Panc1 (cell line): ENCODE data around the gene EFCAB10. TPM values are rescaled to one million over a fixed set of nuclear protein-coding genes. Genes with fewer than 3 reads are reported as not detected.

Source experiments
- ATAC-seq: fragments of 200-7000 bp; cut with Tn5 transposase; 2 replicates; pipeline ENCODE4 v1.9.1; 2020; ENCODE audit warnings: mild to moderate bottlenecking, moderate library complexity
- BruUV-seq: library from RNA; stranded (reverse); fragments of 400-500 nt; replicated peaks from 2 replicates; lab custom pipeline; 2021; lab: Mats Ljungman, UMichigan
- CTCF ChIA-PET: fragments of 300-600 bp; sonication (Branson Sonifier 250); formaldehyde crosslinking; loops from one replicate; lab custom pipeline; 2022; ENCODE audit warnings: antibody characterized with exemption; lab: Charles Lee
- POLR2A ChIA-PET: fragments of 300-600 bp; sonication (Branson Sonifier 250); formaldehyde crosslinking; loops from one replicate; lab custom pipeline; 2022; ENCODE audit warnings: antibody characterized with exemption; lab: Charles Lee
- DNase-seq: peaks from one replicate; pipeline ENCODE4 v3.0.0-alpha.2; 2010; ENCODE audit warnings: low read depth, low spot score
- H3K27ac ChIP-seq: 2 replicates; pipeline ENCODE4 v1.5.1; 2011; ENCODE audit warnings: mild to moderate bottlenecking, low read length, inconsistent platforms
- H3K27me3 ChIP-seq: fragments of 200-500 bp; sonication (Bioruptor generic); 2 replicates; pipeline ENCODE4 v1.6.0; 2014; ENCODE audit warnings: low read length, inconsistent platforms; ENCODE audit not compliant: control insufficient read depth, insufficient read depth
- H3K36me3 ChIP-seq: fragments of 200-500 bp; sonication (Bioruptor generic); 2 replicates; pipeline ENCODE4 v1.5.1; 2014; ENCODE audit warnings: inconsistent platforms, mild to moderate bottlenecking, low read length, moderate library complexity; ENCODE audit not compliant: control insufficient read depth, insufficient read depth
- H3K4me1 ChIP-seq: 2 replicates; pipeline ENCODE4 v1.5.1; 2011; ENCODE audit warnings: inconsistent platforms, mild to moderate bottlenecking, low read length, moderate library complexity; ENCODE audit not compliant: control insufficient read depth, insufficient read depth
- H3K4me3 ChIP-seq, 2 experiments: 2 replicates each; pipeline ENCODE4 v1.5.1; 2011 to 2012; ENCODE audit warnings: low read depth in 2 of 2, low read length in 2 of 2, mild to moderate bottlenecking in 2 of 2, inconsistent platforms in 1 of 2, moderate library complexity in 1 of 2
- H3K9me3 ChIP-seq: fragments of 200-500 bp; sonication (Bioruptor generic); 2 replicates; pipeline ENCODE4 v1.5.1; 2014; ENCODE audit warnings: low read depth, mild to moderate bottlenecking, inconsistent platforms, low read length, moderate library complexity; ENCODE audit not compliant: control insufficient read depth, insufficient read depth
- CTCF ChIP-seq: fragments of 450-650 bp; IDR thresholded peaks from 2 replicates; pipeline ENCODE4 v1.5.1; 2017; ENCODE audit warnings: mild to moderate bottlenecking
- POLR2AphosphoS5 ChIP-seq: IDR thresholded peaks from 2 replicates; pipeline ENCODE4 v1.6.1; 2012; ENCODE audit warnings: mild to moderate bottlenecking, low read depth, low read length, moderate library complexity
- REST ChIP-seq, 2 experiments: IDR thresholded peaks; 2 replicates each; pipeline ENCODE4 v1.6.1; 2011 to 2012; ENCODE audit warnings: low read depth in 2 of 2, control low read depth in 1 of 2, low read length in 1 of 2, mild to moderate bottlenecking in 1 of 2, moderate library complexity in 1 of 2; ENCODE audit not compliant: insufficient read depth in 1 of 2
- SIN3A ChIP-seq: IDR thresholded peaks from 2 replicates; pipeline ENCODE4 v1.6.1; 2012; ENCODE audit warnings: low read depth, mild to moderate bottlenecking, low read length, moderate library complexity, borderline replicate concordance; ENCODE audit not compliant: insufficient read depth
- TCF7L2 ChIP-seq: IDR thresholded peaks from 2 replicates; pipeline ENCODE4 v1.6.1; 2011; ENCODE audit warnings: mild to moderate bottlenecking, low read depth, low read length, inconsistent platforms
- in situ Hi-C: cut with HindIII; loops from 2 replicates; pipeline ENCODE4 v1.10.0; 2016; ENCODE audit warnings: low sequenced_read_pairs, low pct_unique_long_range_greater_than_20kb
- intact Hi-C: fragments of 100-400 bp; cut with micrococcal nuclease; formaldehyde crosslinking; loops from one replicate; pipeline ENCODE4 v1.10.0; 2022; ENCODE audit not compliant: unreplicated experiment
- total RNA-seq: library from RNA; stranded (reverse); gene quantifications from one replicate; pipeline ENCODE4 v1.2.1, GENCODE V29; 2021; ENCODE audit not compliant: unreplicated experiment

The EFCAB10 gene
- total RNA-seq, 1 experiment from 2014 or later = not detected

DNA sequence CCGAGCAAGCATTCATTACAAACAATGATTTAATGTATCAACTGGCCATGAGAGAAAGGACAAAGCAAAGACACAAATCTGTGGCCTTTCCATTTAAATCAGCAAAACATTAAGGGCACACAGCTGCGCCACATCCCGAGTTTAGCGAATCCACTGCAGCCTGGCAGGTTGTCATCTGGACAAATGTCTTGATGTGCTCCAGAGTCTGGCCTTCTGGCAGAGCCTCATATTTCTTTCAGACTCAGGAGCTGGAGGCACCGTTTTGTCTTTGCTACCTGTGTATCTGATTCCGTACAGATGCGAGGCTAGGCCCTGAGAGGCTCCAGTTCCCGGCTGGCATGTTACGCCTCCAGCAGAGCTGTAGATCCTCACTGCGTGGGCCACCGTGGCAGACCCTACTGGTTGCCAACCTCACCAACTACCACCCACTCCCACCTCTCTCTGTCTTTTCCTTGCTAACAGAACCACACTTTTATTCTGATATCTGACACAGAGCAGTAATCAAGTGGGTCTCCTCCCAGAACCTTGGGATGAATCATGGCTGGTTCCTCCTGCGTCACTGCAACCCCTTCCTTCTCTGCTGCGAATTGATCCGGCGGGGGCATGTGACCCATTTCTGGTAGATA is 40.9 kb upstream of the EFCAB10 start:
- H3K4me3 ChIP-seq = no peak overlapping the region
- intact Hi-C loops = no loop called here
- no peaks in the 10 kb centered on the region for H3K4me1 ChIP-seq
- BruUV-seq = no TSS peak
- ATAC-seq (no peak), DNase-seq (no peak)
- H3K27me3 ChIP-seq = no peaks in the 10 kb centered on the region
- H3K36me3 ChIP-seq = no peaks in the 10 kb centered on the region
- ChIA-PET CTCF (no interaction called here), POLR2A (no interaction called here)
- no peak for TF ChIP-seq SIN3A
- TF ChIP-seq CTCF = no peak
- no peak for TF ChIP-seq TCF7L2
- TF ChIP-seq REST (IDR thresholded peaks at IDR 0.05; ENCODE audit: insufficient read depth in 1 of 2, low read depth in 2 of 2, low read length in 1 of 2) = no peak
- no peak for TF ChIP-seq POLR2AphosphoS5
- no peaks in the 10 kb centered on the region for H3K9me3 ChIP-seq
- H3K27ac ChIP-seq = no peak overlapping the region
- in situ Hi-C loops = no loop called here

- Histone ChIP-seq H3K36me3 (no peaks in the 10 kb centered on the region), H3K27ac (no peak overlapping the region), H3K9me3 (no peaks in the 10 kb centered on the region), H3K4me3 (no peak overlapping the region), H3K4me1 (no peaks in the 10 kb centered on the region), H3K27me3 (no peaks in the 10 kb centered on the region)
- POLR2A ChIA-PET = no interaction called here
- TF ChIP-seq SIN3A = no peak
- TF ChIP-seq TCF7L2 = no peak
- TF ChIP-seq REST (IDR thresholded peaks at IDR 0.05; ENCODE audit: insufficient read depth in 1 of 2, low read depth in 2 of 2, low read length in 1 of 2) = no peak
- TF ChIP-seq POLR2AphosphoS5 = no peak
- no peak for TF ChIP-seq CTCF
- no peak for DNase-seq
- CTCF ChIA-PET = no interaction called here
- no TSS peak for BruUV-seq
- intact Hi-C loops = no loop called here
- no peak for ATAC-seq
- in situ Hi-C loops = no loop called here
Measured at GRCh38 chr7:105621617-105622016, 40.3 kb upstream of the EFCAB10 start.
